ENCODE results near the gene SRA1. TPM values are rescaled to one million over a fixed set of nuclear protein-coding genes. Genes with fewer than 3 reads are reported as not detected.

SRA1 gene
- total RNA-seq, 1 donor from 2014 or later = 47.3 TPM

DNA sequence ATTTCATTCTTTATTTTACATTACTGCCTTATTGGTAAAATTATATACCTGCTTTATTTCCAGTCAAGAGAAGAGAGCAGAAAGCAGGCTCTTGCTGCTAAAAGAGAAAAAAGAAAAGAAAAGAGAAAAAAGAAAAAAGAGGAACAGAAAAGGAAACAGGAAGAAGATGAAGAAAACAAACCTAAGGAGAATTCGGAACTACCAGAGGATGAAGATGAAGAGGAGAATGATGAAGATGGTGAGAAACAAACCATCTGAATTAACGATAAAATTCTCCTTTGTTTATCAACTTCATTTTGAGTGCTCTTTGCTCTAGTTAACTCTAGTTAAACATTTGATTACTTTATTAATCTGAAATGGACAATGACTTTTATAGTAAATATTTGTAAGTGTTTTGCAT, 33.3 kb downstream of the SRA1 start:
- no peaks in the 10 kb centered on the region for H3K9me3 ChIP-seq
- intact Hi-C loops (cut with DNase I) = no loop called here
- DNase-seq (ENCODE audit: low spot score in 2 of 2) = no peak

GRCh38 chr5:140513124-140513523, 44.1 kb downstream of the SRA1 start:
- no peak for TF ChIP-seq CTCF (IDR thresholded peaks at IDR 0.05)
- DNase-seq (ENCODE audit: low spot score in 2 of 2) = no peak
- no peaks in the 10 kb centered on the region for H3K27me3 ChIP-seq
- H3K27ac ChIP-seq = no peak overlapping the region
- peaks cover 42 to 71% of the 10 kb centered on the region in 2 donors for H3K36me3 ChIP-seq
- H3K4me3 ChIP-seq = no peak overlapping the region
- no peaks in the 10 kb centered on the region for H3K4me1 ChIP-seq
- intact Hi-C loops (cut with DNase I) = no loop called here
- H3K9me3 ChIP-seq = no peaks in the 10 kb centered on the region

More for the DNA sequence above, 33.3 kb downstream of the SRA1 start:
- Histone ChIP-seq H3K4me1 (no peaks in the 10 kb centered on the region), H3K27ac (no peak overlapping the region), H3K27me3 (no peaks in the 10 kb centered on the region), H3K36me3 (peaks cover 47 to 58% of the 10 kb centered on the region in 2 donors), H3K4me3 (no peak overlapping the region)
- no peak for TF ChIP-seq CTCF (IDR thresholded peaks at IDR 0.05)

DNA sequence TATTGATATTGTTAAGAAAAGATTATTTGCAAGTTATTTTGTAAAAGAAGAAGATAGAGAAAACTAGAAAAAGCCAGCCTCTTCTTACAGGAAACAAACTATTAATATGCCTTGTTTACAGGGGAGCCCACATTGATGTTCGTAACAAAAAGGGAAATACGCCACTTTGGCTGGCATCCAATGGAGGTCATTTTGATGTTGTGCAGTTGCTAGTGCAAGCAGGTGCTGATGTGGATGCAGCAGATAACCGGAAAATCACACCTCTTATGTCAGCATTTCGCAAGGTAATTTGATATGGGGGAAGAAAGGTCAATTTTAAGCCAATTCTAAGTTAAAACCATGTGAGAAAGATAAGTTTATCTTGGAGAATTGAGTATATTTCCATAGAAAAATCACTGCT, 47.4 kb downstream of the SRA1 start:
- Histone ChIP-seq H3K9me3 (no peaks in the 10 kb centered on the region), H3K4me3 (no peak overlapping the region), H3K36me3 (peaks cover 62 to 91% of the 10 kb centered on the region in 2 donors), H3K4me1 (no peaks in the 10 kb centered on the region), H3K27me3 (no peaks in the 10 kb centered on the region), H3K27ac (no peak overlapping the region)
- intact Hi-C loops (cut with DNase I) = no loop called here
- no peak for TF ChIP-seq CTCF (IDR thresholded peaks at IDR 0.05)
- DNase-seq (ENCODE audit: low spot score in 2 of 2) = no peak

- no peak for TF ChIP-seq CTCF (IDR thresholded peaks at IDR 0.05)
- DNase-seq (ENCODE audit: low spot score in 2 of 2) = no peak
- intact Hi-C loops (cut with DNase I) = no loop called here
- Histone ChIP-seq H3K36me3 (peaks cover 40 to 47% of the 10 kb centered on the region in 2 donors), H3K9me3 (no peaks in the 10 kb centered on the region), H3K4me3 (no peak overlapping the region), H3K27ac (no peak overlapping the region), H3K4me1 (no peaks in the 10 kb centered on the region), H3K27me3 (no peaks in the 10 kb centered on the region)
Observed at GRCh38 chr5:140502834-140503233, 54.4 kb downstream of the SRA1 start.

Other genes starting within 250 kb of the SRA1 start
- 3.0 TPM for gene HBEGF, start 210.9 kb downstream of the SRA1 start, total RNA-seq
- not detected for gene SLC4A9, start 197.3 kb downstream of the SRA1 start, total RNA-seq
- 73.4 TPM for gene ANKHD1, start 155.6 kb downstream of the SRA1 start, total RNA-seq
- gene EIF4EBP3, start 9.8 kb downstream of the SRA1 start, total RNA-seq = 4.0 TPM
- gene APBB3, start 7.1 kb upstream of the SRA1 start, total RNA-seq = 47.3 TPM
- 46.2 TPM for gene SLC35A4, start 7.4 kb upstream of the SRA1 start, total RNA-seq
- 122 TPM for gene CD14, start 75.7 kb upstream of the SRA1 start, total RNA-seq
- gene TMCO6, start 82.0 kb upstream of the SRA1 start, total RNA-seq = 87.7 TPM
- gene NDUFA2, start 90.2 kb upstream of the SRA1 start, total RNA-seq = 122 TPM
- 130 TPM for gene IK, start 90.4 kb upstream of the SRA1 start, total RNA-seq
- gene WDR55, start 107.4 kb upstream of the SRA1 start, total RNA-seq = 10.1 TPM
- gene DND1, start 116.1 kb upstream of the SRA1 start, total RNA-seq = 3.5 TPM
- gene HARS1, start 133.9 kb upstream of the SRA1 start, total RNA-seq = 68.6 TPM
- gene HARS2, start 134.0 kb upstream of the SRA1 start, total RNA-seq = 10.7 TPM
- 15.5 TPM for gene ZMAT2, start 143.0 kb upstream of the SRA1 start, total RNA-seq
- not detected for gene PCDHA1, start 228.7 kb upstream of the SRA1 start, total RNA-seq
- gene PCDHA2, start 237.4 kb upstream of the SRA1 start, total RNA-seq = not detected
- not detected for gene PCDHA3, start 243.6 kb upstream of the SRA1 start, total RNA-seq
- not detected for gene PCDHA4, start 249.6 kb upstream of the SRA1 start, total RNA-seq

Data from ascending aorta (tissue), 2 donors.